ENCODE data around the gene NDOR1.

GRCh38 chr9:137169896-137170358, 35.6 kb upstream of the NDOR1 start, which contains the start of gene LRRC26:
- no peak for TF ChIP-seq GABPA (IDR thresholded peaks at IDR 0.05; ENCODE audit: borderline replicate concordance, insufficient read depth, low read length)
- no peak for TF ChIP-seq POLR2AphosphoS5 (IDR thresholded peaks at IDR 0.05; ENCODE audit: low read depth, low read length)
- TF ChIP-seq EZH2 (IDR thresholded peaks at IDR 0.05; ENCODE audit: low read depth, low read length, severe bottlenecking): no peak
- TF ChIP-seq POLR2A (IDR thresholded peaks at IDR 0.05; ENCODE audit: control extremely low read depth in 1 of 2, low read depth in 2 of 2, low read length in 2 of 2): no peak
- TF ChIP-seq SP1 (IDR thresholded peaks at IDR 0.05; ENCODE audit: low read depth, low read length): no peak
- TF ChIP-seq USF2 (IDR thresholded peaks at IDR 0.05; ENCODE audit: low read length): no peak
- no peak for TF ChIP-seq CTCF (IDR thresholded peaks at IDR 0.05; ENCODE audit: control extremely low read depth in 1 of 3, insufficient read depth in 1 of 3, low read depth in 1 of 3, low read length in 3 of 3)
- TF ChIP-seq TEAD4 (IDR thresholded peaks at IDR 0.05; ENCODE audit: low read depth, low read length): no peak
- TF ChIP-seq JUND (IDR thresholded peaks at IDR 0.05; ENCODE audit: low read length): no peak

All from H1 (cell line).